ENCODE measurements around the gene ARHGAP19. TPM values are rescaled to one million over a fixed set of nuclear protein-coding genes. Genes with fewer than 3 reads are reported as not detected.

ARHGAP19 gene, protein sequence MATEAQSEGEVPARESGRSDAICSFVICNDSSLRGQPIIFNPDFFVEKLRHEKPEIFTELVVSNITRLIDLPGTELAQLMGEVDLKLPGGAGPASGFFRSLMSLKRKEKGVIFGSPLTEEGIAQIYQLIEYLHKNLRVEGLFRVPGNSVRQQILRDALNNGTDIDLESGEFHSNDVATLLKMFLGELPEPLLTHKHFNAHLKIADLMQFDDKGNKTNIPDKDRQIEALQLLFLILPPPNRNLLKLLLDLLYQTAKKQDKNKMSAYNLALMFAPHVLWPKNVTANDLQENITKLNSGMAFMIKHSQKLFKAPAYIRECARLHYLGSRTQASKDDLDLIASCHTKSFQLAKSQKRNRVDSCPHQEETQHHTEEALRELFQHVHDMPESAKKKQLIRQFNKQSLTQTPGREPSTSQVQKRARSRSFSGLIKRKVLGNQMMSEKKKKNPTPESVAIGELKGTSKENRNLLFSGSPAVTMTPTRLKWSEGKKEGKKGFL
- total RNA-seq = 3.3 and 3.5 TPM in 2 replicates

DNA sequence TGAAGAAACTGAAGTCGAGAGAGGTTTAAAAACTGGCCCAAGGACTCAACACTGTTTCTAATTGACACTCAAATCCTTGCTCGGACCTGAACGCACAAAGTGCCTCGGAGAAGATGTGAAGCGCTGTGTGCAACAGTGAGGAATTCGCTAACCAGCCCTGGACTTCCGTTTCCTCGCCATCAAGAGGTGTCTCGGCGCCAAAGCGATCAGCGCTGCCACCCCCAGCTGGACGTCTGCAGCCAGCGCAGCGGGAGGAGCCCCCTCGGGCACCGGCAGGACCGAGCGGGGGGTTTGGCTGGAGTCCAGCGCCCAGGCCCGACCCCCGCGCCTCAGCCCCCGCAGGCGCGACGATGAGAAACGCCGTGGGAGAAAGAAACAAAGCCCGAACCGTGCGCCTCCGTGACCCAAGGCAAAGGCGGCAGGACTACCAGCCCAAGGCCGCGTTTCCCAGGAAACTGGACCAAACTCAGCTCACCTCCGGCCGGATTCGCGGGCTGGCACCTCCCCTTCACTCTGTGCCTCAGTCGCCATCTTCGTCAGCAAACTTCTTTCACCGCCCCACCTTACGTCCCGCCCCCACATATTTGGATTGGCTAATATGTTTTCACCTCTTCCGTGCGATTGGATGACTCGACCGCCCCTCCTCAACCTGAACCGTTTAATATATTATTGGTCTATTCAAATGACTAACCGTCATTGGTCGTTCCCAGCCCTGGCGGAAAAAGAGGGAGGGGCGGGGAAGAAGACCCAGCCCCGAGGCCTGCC is at the start of gene ARHGAP19:
ARHGAP19 (minus strand) TSS at position 541 of the 765 bp plus-strand sequence; CDS start at position 531, 10 bp downstream.

DNA sequence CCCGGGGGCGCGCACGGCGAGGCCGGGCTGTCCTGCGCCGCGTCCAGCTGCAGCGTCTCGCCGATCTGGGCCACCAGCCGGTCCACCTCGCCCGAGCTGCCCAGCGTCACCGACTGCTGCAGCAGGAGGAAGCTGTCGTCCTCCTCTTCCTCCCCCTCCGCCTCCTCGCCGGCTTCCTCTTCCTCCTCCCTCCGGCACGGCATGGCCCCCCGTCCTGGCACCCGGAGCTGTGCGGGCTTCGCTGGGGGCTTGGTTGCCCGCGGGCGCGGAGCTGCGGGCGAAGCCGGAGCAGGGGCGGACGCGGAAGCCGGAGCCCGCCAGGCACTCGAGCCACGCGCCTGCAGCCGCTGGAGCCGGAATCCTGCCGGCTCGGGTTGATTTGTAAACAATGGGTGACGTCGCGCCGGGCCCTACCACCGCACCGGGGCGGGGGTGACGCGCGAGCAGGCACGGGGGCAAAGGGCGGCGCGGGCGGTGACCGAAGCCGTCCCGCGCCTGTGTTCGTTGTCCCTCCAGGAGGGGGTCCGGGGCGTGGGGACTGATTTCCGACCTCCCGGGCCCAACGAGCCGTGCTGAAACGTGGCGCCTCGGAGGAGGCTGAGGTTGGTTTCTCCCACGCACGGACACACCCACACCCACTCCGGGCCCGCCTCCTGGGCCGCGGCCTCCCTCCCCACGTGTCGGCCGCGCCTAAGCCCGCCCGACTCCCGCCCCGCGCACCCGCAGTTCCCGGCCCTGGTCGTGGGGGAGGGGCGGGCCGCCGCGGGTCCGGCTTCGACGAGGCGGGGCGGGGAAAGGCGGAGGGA is 42.1 kb upstream of the ARHGAP19 start, which contains the start of gene FRAT2:
FRAT2 (minus strand) TSS at position 360 of the 806 bp plus-strand sequence; CDS start at position 203, 157 bp downstream.

GRCh38 chr10:97318772-97319651 is 26.6 kb upstream of the ARHGAP19 start, which contains the start of gene FRAT1:
TSS of gene FRAT1 (plus strand) at chr10:97319271. CDS start at chr10:97319454, 183 bp downstream.

GRCh38 chr10:97185326-97186058 is 106.9 kb downstream of the ARHGAP19 start, which contains the start of gene SLIT1:
TSS of gene SLIT1 (minus strand) at chr10:97185959. CDS start at chr10:97185674, 285 bp downstream.

Small RNAs within 50 kb of the gene (small RNA-seq; reads per million reads assigned to genes)
- not detected for gene RF00017

Other genes with a start within 250 kb of the ARHGAP19 start
- not detected in 2 replicates for gene SLIT1, start 106.7 kb downstream of the ARHGAP19 start, total RNA-seq
- gene FRAT1, start 26.6 kb upstream of the ARHGAP19 start, total RNA-seq = 2.1 and 3.5 TPM in 2 replicates
- 10.2 and 10.8 TPM in 2 replicates for gene FRAT2, start 42.1 kb upstream of the ARHGAP19 start, total RNA-seq
- 17.7 and 21.6 TPM in 2 replicates for gene RRP12, start 108.7 kb upstream of the ARHGAP19 start, total RNA-seq
- gene PGAM1, start 133.6 kb upstream of the ARHGAP19 start, total RNA-seq = 203 and 733 TPM in 2 replicates
- 34.2 and 37.0 TPM in 2 replicates for gene EXOSC1, start 153.4 kb upstream of the ARHGAP19 start, total RNA-seq
- gene ZDHHC16, start 153.5 kb upstream of the ARHGAP19 start, total RNA-seq = 53.8 and 109 TPM in 2 replicates
- 95.8 and 152 TPM in 2 replicates for gene MMS19, start 205.8 kb upstream of the ARHGAP19 start, total RNA-seq
- gene UBTD1, start 206.3 kb upstream of the ARHGAP19 start, total RNA-seq = 33.1 and 33.8 TPM in 2 replicates